SU-DHL-6 (cell line): Measurements from ENCODE around the gene HDAC7.

Experiments used
- H2AFZ ChIP-seq: fragments of 200-600 bp; sonication (generic); 2 replicates; pipeline ENCODE4 v1.6.1; 2014; ENCODE audit warnings: low read depth, mild to moderate bottlenecking, moderate library complexity, mixed read lengths, antibody characterized with exemption, low read length; ENCODE audit not compliant: severe bottlenecking
- H3F3A ChIP-seq: fragments of 200-600 bp; shearing (Covaris generic); 2 replicates; pipeline ENCODE4 v1.6.0; 2016; ENCODE audit warnings: antibody characterized with exemption, mild to moderate bottlenecking; ENCODE audit not compliant: insufficient read depth
- H3K27ac ChIP-seq: fragments of 200-600 bp; sonication (generic); 2 replicates; pipeline ENCODE4 v1.5.1; 2016; ENCODE audit warnings: low read depth, mild to moderate bottlenecking, low read length, moderate library complexity, mixed read lengths
- H3K27me3 ChIP-seq: fragments of 200-600 bp; sonication (generic), shearing (Covaris generic); 2 replicates; pipeline ENCODE4 v1.6.0; 2014; ENCODE audit warnings: mild to moderate bottlenecking, low read length
- H3K36me3 ChIP-seq: fragments of 200-600 bp; sonication (generic); 2 replicates; pipeline ENCODE4 v1.6.1; 2014; ENCODE audit warnings: mild to moderate bottlenecking, low read length, mixed read lengths
- H3K4me2 ChIP-seq: fragments of 300-600, 200-600 bp; shearing (Covaris generic), sonication (generic); 2 replicates; pipeline ENCODE4 v1.6.0; 2014; ENCODE audit warnings: low read length, low read depth, mild to moderate bottlenecking; ENCODE audit not compliant: poor library complexity, severe bottlenecking
- H3K4me3 ChIP-seq: fragments of 200-600 bp; sonication (generic); 2 replicates; pipeline ENCODE4 v1.5.1; 2014; ENCODE audit warnings: antibody characterized with exemption, low read length, mild to moderate bottlenecking, mixed read lengths; ENCODE audit not compliant: insufficient read depth, poor library complexity, severe bottlenecking
- H3K79me2 ChIP-seq: fragments of 200-600 bp; sonication (generic); 2 replicates; pipeline ENCODE4 v1.6.1; 2014; ENCODE audit warnings: mild to moderate bottlenecking, low read length, moderate library complexity; ENCODE audit not compliant: insufficient read depth
- H3K9ac ChIP-seq: fragments of 200-600 bp; sonication (generic); 2 replicates; pipeline ENCODE4 v1.7.0; 2014; ENCODE audit warnings: mild to moderate bottlenecking, low read length
- H3K9me2 ChIP-seq: fragments of 200-600 bp; sonication (generic); replicated peaks from 2 replicates; pipeline ENCODE4 v1.6.1; 2014; ENCODE audit warnings: low read length; ENCODE audit not compliant: insufficient read depth
- H3K9me3 ChIP-seq: fragments of 200-600 bp; sonication (generic); 2 replicates; pipeline ENCODE4 v1.6.1; 2014; ENCODE audit warnings: low read length, mixed read lengths; ENCODE audit not compliant: insufficient read depth
- H4K20me1 ChIP-seq: fragments of 200-600 bp; sonication (generic); 2 replicates; pipeline ENCODE4 v1.6.1; 2014; ENCODE audit warnings: low read depth, mild to moderate bottlenecking, antibody characterized with exemption, low read length, moderate library complexity, mixed read lengths
- EZH2phosphoT487 ChIP-seq: fragments of 200-600 bp; sonication (generic), shearing (Covaris generic); conservative IDR thresholded peaks from 2 replicates; pipeline ENCODE4 v1.6.1; 2018; ENCODE audit warnings: mild to moderate bottlenecking, antibody characterized with exemption, low read length, moderate library complexity, mixed read lengths
- TF ChIP-seq, protein P1 (sequence below): fragments of 200-600 bp; sonication (generic); IDR thresholded peaks from one replicate; pipeline ENCODE4 v1.5.1; 2017; ENCODE audit warnings: antibody characterized with exemption, mild to moderate bottlenecking, low read length, moderate library complexity; ENCODE audit not compliant: insufficient read depth, poor library complexity, severe bottlenecking

HDAC7 gene

GRCh38 chr12:47770086-47770726, 49.5 kb downstream of the HDAC7 start:
- H3K27ac ChIP-seq: no peak overlapping the region
- no peak for TF ChIP-seq EZH2phosphoT487
- TF ChIP-seq, protein P1, sequence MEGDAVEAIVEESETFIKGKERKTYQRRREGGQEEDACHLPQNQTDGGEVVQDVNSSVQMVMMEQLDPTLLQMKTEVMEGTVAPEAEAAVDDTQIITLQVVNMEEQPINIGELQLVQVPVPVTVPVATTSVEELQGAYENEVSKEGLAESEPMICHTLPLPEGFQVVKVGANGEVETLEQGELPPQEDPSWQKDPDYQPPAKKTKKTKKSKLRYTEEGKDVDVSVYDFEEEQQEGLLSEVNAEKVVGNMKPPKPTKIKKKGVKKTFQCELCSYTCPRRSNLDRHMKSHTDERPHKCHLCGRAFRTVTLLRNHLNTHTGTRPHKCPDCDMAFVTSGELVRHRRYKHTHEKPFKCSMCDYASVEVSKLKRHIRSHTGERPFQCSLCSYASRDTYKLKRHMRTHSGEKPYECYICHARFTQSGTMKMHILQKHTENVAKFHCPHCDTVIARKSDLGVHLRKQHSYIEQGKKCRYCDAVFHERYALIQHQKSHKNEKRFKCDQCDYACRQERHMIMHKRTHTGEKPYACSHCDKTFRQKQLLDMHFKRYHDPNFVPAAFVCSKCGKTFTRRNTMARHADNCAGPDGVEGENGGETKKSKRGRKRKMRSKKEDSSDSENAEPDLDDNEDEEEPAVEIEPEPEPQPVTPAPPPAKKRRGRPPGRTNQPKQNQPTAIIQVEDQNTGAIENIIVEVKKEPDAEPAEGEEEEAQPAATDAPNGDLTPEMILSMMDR: no peak

DNA sequence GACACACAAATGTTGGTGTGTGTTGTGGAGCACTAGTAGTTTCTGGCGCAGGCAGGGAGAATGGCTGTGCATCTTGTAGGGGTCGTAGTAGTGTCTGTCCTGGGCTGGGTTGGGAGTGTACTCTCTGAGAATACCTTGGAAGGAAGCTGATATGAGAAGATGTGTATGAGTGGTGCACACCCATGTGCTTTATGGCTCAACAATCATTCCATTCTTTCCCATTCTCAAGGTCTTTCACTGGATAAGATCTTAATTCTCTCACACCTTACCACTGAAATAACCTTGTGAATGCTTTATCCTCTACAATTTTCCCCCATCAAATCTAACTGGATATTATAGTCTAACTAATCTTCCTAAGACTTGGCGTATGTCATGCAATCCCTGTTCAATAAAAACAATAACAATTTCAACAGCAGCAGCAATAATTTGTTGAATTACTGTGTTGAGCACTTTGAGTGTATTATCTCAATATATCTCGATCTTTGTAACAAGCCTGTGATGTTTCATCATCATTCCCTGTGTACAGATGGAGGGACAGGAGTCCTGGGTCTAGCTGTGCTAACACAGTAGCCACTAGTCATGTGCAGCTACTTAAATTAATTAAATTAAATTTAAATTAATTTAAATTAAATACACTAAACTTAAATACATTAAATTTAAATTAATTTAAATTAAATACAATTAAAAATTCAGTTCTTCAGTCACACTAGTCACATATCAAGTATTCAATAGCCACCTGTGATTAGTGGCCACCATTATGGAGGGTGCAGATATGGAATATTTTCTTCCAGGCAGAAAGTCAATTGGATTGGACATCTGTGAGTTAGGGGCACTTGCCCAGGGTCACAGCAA, 50.2 kb downstream of the HDAC7 start:
- no peak overlapping the region for H3K27ac ChIP-seq
- no peaks in the 10 kb centered on the region for H4K20me1 ChIP-seq
- H3K9ac ChIP-seq: no peak overlapping the region
- H3K4me3 ChIP-seq: no peak overlapping the region
- H3K9me2 ChIP-seq: no peaks in the 10 kb centered on the region
- H3F3A ChIP-seq: no peaks in the 10 kb centered on the region
- H3K9me3 ChIP-seq: no peaks in the 10 kb centered on the region
- no peak overlapping the region for H2AFZ ChIP-seq
- H3K36me3 ChIP-seq: no peaks in the 10 kb centered on the region
- H3K79me2 ChIP-seq: no peaks in the 10 kb centered on the region
- no peak overlapping the region for H3K4me2 ChIP-seq
- no peak for TF ChIP-seq EZH2phosphoT487
- TF ChIP-seq, protein P1: no peak
- no peaks in the 10 kb centered on the region for H3K27me3 ChIP-seq

More at GRCh38 chr12:47770086-47770726, 49.5 kb downstream of the HDAC7 start:
- Histone ChIP-seq H2AFZ (no peak overlapping the region), H3F3A (no peaks in the 10 kb centered on the region), H3K9me2 (no peaks in the 10 kb centered on the region), H4K20me1 (no peaks in the 10 kb centered on the region), H3K79me2 (no peaks in the 10 kb centered on the region), H3K36me3 (no peaks in the 10 kb centered on the region), H3K27me3 (no peaks in the 10 kb centered on the region), H3K4me3 (no peak overlapping the region), H3K9me3 (no peaks in the 10 kb centered on the region), H3K9ac (no peak overlapping the region), H3K4me2 (no peak overlapping the region)

GRCh38 chr12:47768323-47768811, 51.3 kb downstream of the HDAC7 start:
- no peak for TF ChIP-seq EZH2phosphoT487
- Histone ChIP-seq H3K27ac (no peak overlapping the region), H3K4me2 (no peak overlapping the region)

More at GRCh38 chr12:47768323-47768811, 51.3 kb downstream of the HDAC7 start:
- Histone ChIP-seq H3F3A (no peaks in the 10 kb centered on the region), H3K9me2 (no peaks in the 10 kb centered on the region), H4K20me1 (no peaks in the 10 kb centered on the region), H2AFZ (no peak overlapping the region), H3K79me2 (no peaks in the 10 kb centered on the region), H3K36me3 (no peaks in the 10 kb centered on the region), H3K9me3 (no peaks in the 10 kb centered on the region), H3K27me3 (no peaks in the 10 kb centered on the region), H3K4me3 (no peak overlapping the region), H3K9ac (no peak overlapping the region)
